Immature natural killer cell (primary cell): ENCODE measurements around the gene METTL9. TPM values are rescaled to one million over a fixed set of nuclear protein-coding genes. Genes with fewer than 3 reads are reported as not detected.
"Not testable (repeated sequence)": the region's sequence is repeated elsewhere in the genome, so short reads cannot be mapped to it uniquely, and the experiment has no call there.

ENCODE experiments used
- DNase-seq, 3 donors: peaks; one replicate each; pipeline ENCODE4 v3.0.0; 2022; ENCODE audit warnings: mixed read lengths in 1 of 3
- H3K27ac Mint-ChIP-seq, 6 donors: one replicate each; pipeline ENCODE4 v1.8.0; 2020; ENCODE audit warnings: mixed read lengths in 6 of 6, mild to moderate bottlenecking in 5 of 6, inconsistent platforms in 4 of 6, moderate library complexity in 3 of 6
- H3K27me3 Mint-ChIP-seq, 3 donors: one replicate each; pipeline ENCODE4 v1.8.0; 2020 to 2021; ENCODE audit warnings: low read depth in 3 of 3, mild to moderate bottlenecking in 3 of 3, mixed read lengths in 3 of 3, moderate library complexity in 3 of 3, inconsistent platforms in 1 of 3
- H3K36me3 Mint-ChIP-seq, 3 donors: one replicate each; pipeline ENCODE4 v1.8.0; 2020; ENCODE audit warnings: mixed read lengths in 3 of 3, inconsistent platforms in 2 of 3, mild to moderate bottlenecking in 2 of 3
- H3K4me1 Mint-ChIP-seq, 2 donors: one replicate each; pipeline ENCODE4 v1.8.0; 2020; ENCODE audit warnings: inconsistent platforms in 2 of 2, mild to moderate bottlenecking in 2 of 2, mixed read lengths in 2 of 2, moderate library complexity in 1 of 2
- H3K4me3 Mint-ChIP-seq, 5 donors: one replicate each; pipeline ENCODE4 v1.8.0; 2020; ENCODE audit warnings: mild to moderate bottlenecking in 5 of 5, mixed read lengths in 5 of 5, inconsistent platforms in 3 of 5, moderate library complexity in 3 of 5
- H3K9me3 Mint-ChIP-seq, 6 donors: one replicate each; pipeline ENCODE4 v1.8.0; 2020; ENCODE audit warnings: mild to moderate bottlenecking in 6 of 6, mixed read lengths in 6 of 6, inconsistent platforms in 4 of 6, moderate library complexity in 3 of 6
- polyA plus RNA-seq, 3 donors: library from polyadenylated mRNA; unstranded; fragments of 300-500 nt; fragmentation: Illumina TruSeq; gene quantifications; one replicate each; pipeline ENCODE4 v1.2.3, GENCODE V29; 2021

METTL9 gene
- polyA plus RNA-seq, 3 donors from 2014 or later, result 113 to 149 (median 147) TPM

DNA sequence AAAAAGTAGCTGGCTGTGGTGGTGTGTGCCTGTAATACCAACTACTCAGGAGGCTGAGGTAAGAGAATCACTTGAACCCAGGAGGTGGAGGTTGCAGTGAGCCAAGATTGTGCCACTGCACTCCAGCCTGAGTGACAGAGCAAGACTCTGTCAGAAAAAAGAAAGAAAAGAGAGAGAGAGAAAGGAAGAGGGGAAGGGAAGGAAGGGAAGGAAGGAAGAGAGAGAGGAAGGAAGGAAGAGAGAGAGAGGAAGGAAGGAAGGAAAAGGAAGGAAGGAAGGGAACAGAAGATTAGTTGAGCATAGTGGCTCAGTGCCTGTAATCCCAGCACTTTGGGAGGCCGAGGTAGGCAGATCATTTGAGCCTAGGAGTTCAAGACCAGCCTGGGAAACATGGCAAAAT, 35.0 kb upstream of the METTL9 start:
- H3K27ac Mint-ChIP-seq, H3K27me3 Mint-ChIP-seq, H3K9me3 Mint-ChIP-seq, H3K4me1 Mint-ChIP-seq, H3K4me3 Mint-ChIP-seq, DNase-seq, H3K36me3 Mint-ChIP-seq: not testable (repeated sequence)

- Mint-ChIP-seq H3K27ac (no peak overlapping the region), H3K4me1 (peaks cover 8 to 10% of the 10 kb centered on the region in 2 donors), H3K9me3 (no peaks in the 10 kb centered on the region), H3K4me3 (no peak overlapping the region), H3K27me3 (peaks cover 0 to 2% (median 0%) of the 10 kb centered on the region in 3 donors), H3K36me3 (no peaks in the 10 kb centered on the region)
- no peak for DNase-seq
Observed at GRCh38 chr16:21565507-21565860, 33.9 kb upstream of the METTL9 start.

GRCh38 chr16:21565861-21566669, 33.3 kb upstream of the METTL9 start:
- H3K27me3 Mint-ChIP-seq, result peaks cover 0 to 2% (median 0%) of the 10 kb centered on the region in 3 donors
- DNase-seq, result peak in 2 of 3 donors; percentile 27 to 29
- H3K4me1 Mint-ChIP-seq, result peaks cover 8 to 10% of the 10 kb centered on the region in 2 donors
- no peak overlapping the region for H3K4me3 Mint-ChIP-seq
- H3K36me3 Mint-ChIP-seq, result no peaks in the 10 kb centered on the region
- H3K27ac Mint-ChIP-seq, result peak overlapping the region in 2 of 6 donors; percentile 6 to 10
- no peaks in the 10 kb centered on the region for H3K9me3 Mint-ChIP-seq

- no peak for DNase-seq
- Mint-ChIP-seq H3K27ac (no peak overlapping the region), H3K27me3 (peaks cover 0 to 3% (median 2%) of the 10 kb centered on the region in 3 donors), H3K4me1 (peaks cover 9 to 10% of the 10 kb centered on the region in 2 donors), H3K4me3 (no peak overlapping the region), H3K36me3 (no peaks in the 10 kb centered on the region), H3K9me3 (no peaks in the 10 kb centered on the region)
Observed at GRCh38 chr16:21566891-21567414, 32.4 kb upstream of the METTL9 start.

DNA sequence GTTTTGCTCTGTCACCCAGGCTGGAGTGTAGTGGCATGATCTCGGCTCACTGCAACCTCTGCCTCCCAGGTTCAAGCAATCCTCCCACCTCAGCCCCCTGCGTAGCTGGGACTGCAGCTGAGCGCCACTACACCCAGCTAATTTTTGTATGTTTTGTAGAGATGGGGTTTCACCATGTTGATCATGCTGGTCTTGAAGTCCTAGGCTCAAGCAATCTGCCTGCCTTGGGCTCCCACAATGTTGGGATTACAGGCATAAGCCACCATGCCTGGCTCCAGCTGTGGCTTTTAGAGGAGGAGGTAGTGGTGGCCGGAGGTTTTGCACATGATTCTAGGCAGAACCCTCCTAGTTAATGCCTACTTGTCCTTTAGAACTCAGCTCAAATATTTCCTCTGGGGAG, 31.9 kb upstream of the METTL9 start:
- H3K27me3 Mint-ChIP-seq, H3K36me3 Mint-ChIP-seq, DNase-seq, H3K9me3 Mint-ChIP-seq, H3K27ac Mint-ChIP-seq, H3K4me3 Mint-ChIP-seq, H3K4me1 Mint-ChIP-seq: not testable (repeated sequence)

DNA sequence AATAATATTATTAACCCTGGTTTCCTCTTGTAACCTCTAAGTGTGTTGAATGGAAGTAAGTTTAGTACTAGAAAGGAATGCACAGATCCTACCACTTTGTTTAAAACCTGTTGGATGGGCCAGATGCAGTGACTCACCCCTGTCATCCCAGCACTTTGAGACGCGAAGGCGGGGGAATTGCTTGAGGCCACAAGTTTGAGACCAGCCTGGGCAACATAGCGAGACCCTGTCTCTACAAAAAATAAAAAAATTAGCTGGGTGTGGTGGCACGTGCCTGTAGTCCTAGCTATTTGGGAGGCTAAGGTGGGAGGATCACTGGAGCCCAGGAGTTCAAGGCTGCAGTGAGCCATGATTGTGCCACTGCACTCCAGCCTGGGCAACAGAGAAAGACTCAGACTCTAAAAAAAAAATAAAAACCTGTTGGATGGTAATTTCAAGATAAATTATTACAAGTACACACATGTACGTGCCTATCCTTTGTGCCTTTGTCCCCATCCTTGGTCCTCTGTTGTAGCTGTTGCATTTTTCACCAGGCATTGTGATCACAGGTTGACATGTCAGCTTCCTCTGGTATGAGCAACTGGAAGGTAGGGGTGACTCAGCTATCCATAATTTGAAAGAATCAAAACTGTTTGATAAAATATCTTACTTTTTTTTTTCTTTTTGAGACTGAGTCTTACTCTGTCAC, 30.7 kb upstream of the METTL9 start:
- no peak for DNase-seq
- no peaks in the 10 kb centered on the region for H3K36me3 Mint-ChIP-seq
- peaks cover 0 to 3% (median 2%) of the 10 kb centered on the region in 3 donors for H3K27me3 Mint-ChIP-seq
- H3K27ac Mint-ChIP-seq, result no peak overlapping the region
- no peak overlapping the region for H3K4me3 Mint-ChIP-seq
- H3K4me1 Mint-ChIP-seq, result peaks cover 9 to 10% of the 10 kb centered on the region in 2 donors
- H3K9me3 Mint-ChIP-seq, result no peaks in the 10 kb centered on the region

- no peak overlapping the region for H3K27ac Mint-ChIP-seq
- H3K27me3 Mint-ChIP-seq, result peaks cover 0 to 3% (median 2%) of the 10 kb centered on the region in 3 donors
- no peaks in the 10 kb centered on the region for H3K36me3 Mint-ChIP-seq
- no peak for DNase-seq
- H3K4me1 Mint-ChIP-seq, result peaks cover 6 to 7% of the 10 kb centered on the region in 2 donors
- no peaks in the 10 kb centered on the region for H3K9me3 Mint-ChIP-seq
- no peak overlapping the region for H3K4me3 Mint-ChIP-seq
Observed at GRCh38 chr16:21570676-21571017, 28.7 kb upstream of the METTL9 start.

DNA sequence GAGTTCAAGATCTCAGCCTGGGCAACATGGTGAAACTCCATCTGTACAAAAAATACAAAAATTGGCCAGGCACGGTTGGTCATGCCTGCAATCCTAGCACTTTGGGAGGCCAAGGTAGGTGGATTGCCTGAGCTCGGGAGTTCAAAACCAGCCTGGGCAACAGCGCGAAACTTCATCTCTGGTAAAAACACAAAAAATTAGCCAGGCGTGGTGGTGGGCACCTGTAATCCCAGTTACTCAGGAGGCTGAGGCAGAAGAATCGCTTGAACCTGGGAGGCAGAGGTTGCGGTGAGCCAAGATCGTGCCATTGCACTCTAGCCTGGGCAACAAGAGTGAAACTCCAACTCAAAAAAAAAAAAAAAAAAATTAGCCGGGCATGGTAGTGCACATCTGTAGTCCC, 25.9 kb upstream of the METTL9 start:
- not testable (repeated sequence) for H3K27me3 Mint-ChIP-seq, DNase-seq, H3K9me3 Mint-ChIP-seq, H3K4me1 Mint-ChIP-seq, H3K36me3 Mint-ChIP-seq, H3K27ac Mint-ChIP-seq, H3K4me3 Mint-ChIP-seq

DNA sequence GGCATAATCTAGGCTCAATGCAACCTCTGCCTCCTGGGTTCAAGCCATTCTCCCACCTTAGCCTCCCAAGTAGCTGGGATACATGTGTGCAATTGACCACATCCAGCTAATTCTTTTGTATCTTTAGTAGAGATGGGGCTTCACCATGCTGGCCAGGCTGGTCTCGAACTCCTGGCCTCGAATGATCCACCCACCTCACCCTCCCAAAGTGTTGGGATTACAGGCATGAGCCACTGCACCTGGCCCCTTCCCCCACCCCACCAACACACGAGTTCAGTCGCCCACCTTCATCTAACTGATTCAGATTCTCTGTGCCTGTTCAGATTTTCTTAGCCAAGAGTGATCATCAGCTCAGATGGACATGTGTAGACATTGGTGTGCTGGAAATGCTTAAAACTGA, 25.0 kb upstream of the METTL9 start:
- H3K4me1 Mint-ChIP-seq, result peaks cover 0 to 1% of the 10 kb centered on the region in 2 donors
- H3K27ac Mint-ChIP-seq, result no peak overlapping the region
- H3K9me3 Mint-ChIP-seq, result no peaks in the 10 kb centered on the region
- H3K4me3 Mint-ChIP-seq, result no peak overlapping the region
- no peaks in the 10 kb centered on the region for H3K36me3 Mint-ChIP-seq
- peaks cover 0 to 3% (median 2%) of the 10 kb centered on the region in 3 donors for H3K27me3 Mint-ChIP-seq
- DNase-seq, result no peak

- not testable (repeated sequence) for H3K9me3 Mint-ChIP-seq, H3K36me3 Mint-ChIP-seq, H3K27ac Mint-ChIP-seq, DNase-seq, H3K4me1 Mint-ChIP-seq, H3K4me3 Mint-ChIP-seq, H3K27me3 Mint-ChIP-seq
Observed at GRCh38 chr16:21576323-21576722, 23.1 kb upstream of the METTL9 start.

GRCh38 chr16:21577487-21577886, 21.9 kb upstream of the METTL9 start:
- H3K27me3 Mint-ChIP-seq, H3K4me1 Mint-ChIP-seq, DNase-seq, H3K36me3 Mint-ChIP-seq, H3K4me3 Mint-ChIP-seq, H3K27ac Mint-ChIP-seq, H3K9me3 Mint-ChIP-seq: not testable (repeated sequence)

GRCh38 chr16:21578311-21578710, 21.1 kb upstream of the METTL9 start:
- not testable (repeated sequence) for H3K27me3 Mint-ChIP-seq, H3K27ac Mint-ChIP-seq, H3K4me3 Mint-ChIP-seq, H3K36me3 Mint-ChIP-seq, DNase-seq, H3K9me3 Mint-ChIP-seq, H3K4me1 Mint-ChIP-seq

GRCh38 chr16:21580131-21580530, 19.2 kb upstream of the METTL9 start:
- H3K4me1 Mint-ChIP-seq, H3K27ac Mint-ChIP-seq, H3K9me3 Mint-ChIP-seq, DNase-seq, H3K36me3 Mint-ChIP-seq, H3K27me3 Mint-ChIP-seq, H3K4me3 Mint-ChIP-seq: not testable (repeated sequence)

GRCh38 chr16:21580807-21581206, 18.6 kb upstream of the METTL9 start:
- no peak overlapping the region for H3K27ac Mint-ChIP-seq
- H3K27me3 Mint-ChIP-seq, result peaks cover 0 to 2% (median 0%) of the 10 kb centered on the region in 3 donors
- no peaks in the 10 kb centered on the region for H3K9me3 Mint-ChIP-seq
- no peaks in the 10 kb centered on the region for H3K4me1 Mint-ChIP-seq
- DNase-seq, result no peak
- no peaks in the 10 kb centered on the region for H3K36me3 Mint-ChIP-seq
- H3K4me3 Mint-ChIP-seq, result no peak overlapping the region
